H9 (cell line): Measurements from ENCODE around the gene SPTLC3. TPM values are rescaled to one million over a fixed set of nuclear protein-coding genes. Genes with fewer than 3 reads are reported as not detected.

Experiments used
- DNase-seq: peaks from one replicate; pipeline ENCODE4 v3.0.0-alpha.2; 2017
- H2AFZ ChIP-seq: one replicate; pipeline ENCODE4 v1.6.1; 2013; ENCODE audit warnings: mild to moderate bottlenecking, low read length, control low read depth, moderate library complexity
- H2AK5ac ChIP-seq: 2 replicates; pipeline ENCODE4 v1.6.1; 2013; ENCODE audit warnings: low read length, control low read depth, mixed read lengths; ENCODE audit not compliant: insufficient read length
- H2BK120ac ChIP-seq: one replicate; pipeline ENCODE4 v1.6.1; 2013; ENCODE audit warnings: low read depth, mild to moderate bottlenecking, low read length, control low read depth, inconsistent platforms; ENCODE audit not compliant: poor library complexity, severe bottlenecking
- H2BK12ac ChIP-seq: 2 replicates; pipeline ENCODE4 v1.6.1; 2013; ENCODE audit warnings: low read length, control low read depth, mixed read lengths, low read depth; ENCODE audit not compliant: insufficient read length
- H2BK15ac ChIP-seq: 2 replicates; pipeline ENCODE4 v1.6.1; 2013; ENCODE audit warnings: low read depth, low read length, control low read depth
- H2BK20ac ChIP-seq: one replicate; pipeline ENCODE4 v1.6.1; 2013; ENCODE audit warnings: low read depth, mild to moderate bottlenecking, low read length, control low read depth, inconsistent platforms; ENCODE audit not compliant: poor library complexity, severe bottlenecking
- H2BK5ac ChIP-seq: 2 replicates; pipeline ENCODE4 v1.6.1; 2013; ENCODE audit warnings: low read length, control low read depth, mixed read lengths; ENCODE audit not compliant: insufficient read length
- H3K14ac ChIP-seq: 2 replicates; pipeline ENCODE4 v1.6.1; 2013; ENCODE audit warnings: low read length, control low read depth; ENCODE audit not compliant: insufficient read depth
- H3K18ac ChIP-seq: 2 replicates; pipeline ENCODE4 v1.6.1; 2013; ENCODE audit warnings: low read depth, mild to moderate bottlenecking, mixed read lengths, low read length, control low read depth; ENCODE audit not compliant: insufficient read length
- H3K23ac ChIP-seq: 2 replicates; pipeline ENCODE4 v1.6.1; 2013; ENCODE audit warnings: low read length, control low read depth, mixed read lengths, low read depth; ENCODE audit not compliant: insufficient read length
- H3K23me2 ChIP-seq: 2 replicates; pipeline ENCODE4 v1.6.1; 2013; ENCODE audit warnings: low read depth, mild to moderate bottlenecking, mixed read lengths, low read length, control low read depth; ENCODE audit not compliant: insufficient read length, poor library complexity, severe bottlenecking
- H3K27ac ChIP-seq: 2 replicates; pipeline ENCODE4 v1.5.1; 2013; ENCODE audit warnings: low read length, control low read depth, mixed read lengths, low read depth; ENCODE audit not compliant: insufficient read length
- H3K27me3 ChIP-seq: 2 replicates; pipeline ENCODE4 v1.6.1; 2013; ENCODE audit warnings: low read length, control low read depth, inconsistent platforms; ENCODE audit not compliant: insufficient read depth
- H3K4ac ChIP-seq: 2 replicates; pipeline ENCODE4 v1.6.1; 2013; ENCODE audit warnings: low read depth, mild to moderate bottlenecking, control low read depth, inconsistent platforms, low read length, moderate library complexity
- H3K4me1 ChIP-seq: 2 replicates; pipeline ENCODE4 v1.6.1; 2013; ENCODE audit warnings: low read length, control low read depth, inconsistent platforms; ENCODE audit not compliant: insufficient read depth
- H3K4me2 ChIP-seq: 2 replicates; pipeline ENCODE4 v1.6.1; 2013; ENCODE audit warnings: low read length, control low read depth, mixed read lengths; ENCODE audit not compliant: insufficient read length, insufficient read depth
- H3K56ac ChIP-seq: 2 replicates; pipeline ENCODE4 v1.6.1; 2013; ENCODE audit warnings: low read depth, mild to moderate bottlenecking, mixed read lengths, low read length, control low read depth; ENCODE audit not compliant: insufficient read length
- H3K79me1 ChIP-seq: 2 replicates; pipeline ENCODE4 v1.6.1; 2013; ENCODE audit warnings: low read depth, mild to moderate bottlenecking, moderate library complexity, low read length, control low read depth, inconsistent platforms; ENCODE audit not compliant: insufficient read depth, poor library complexity, severe bottlenecking
- H3K79me2 ChIP-seq: 2 replicates; pipeline ENCODE4 v1.6.1; 2013; ENCODE audit warnings: low read length, control low read depth, inconsistent platforms; ENCODE audit not compliant: insufficient read depth
- H3K9ac ChIP-seq: 2 replicates; pipeline ENCODE4 v1.6.1; 2013; ENCODE audit warnings: low read length, control low read depth, mixed read lengths; ENCODE audit not compliant: insufficient read length; ENCODE audit errors: extremely low read depth
- H3K9me3 ChIP-seq: one replicate; pipeline ENCODE4 v1.6.1; 2013; ENCODE audit warnings: low read depth, low read length, inconsistent platforms; ENCODE audit not compliant: control insufficient read depth
- H3T11ph ChIP-seq: one replicate; pipeline ENCODE4 v1.6.1; 2013; ENCODE audit warnings: mild to moderate bottlenecking, low read length, control low read depth, inconsistent platforms
- H4K20me1 ChIP-seq: one replicate; pipeline ENCODE4 v1.6.1; 2013; ENCODE audit not compliant: control insufficient read depth, insufficient read length, insufficient read depth
- H4K5ac ChIP-seq: 2 replicates; pipeline ENCODE4 v1.6.1; 2013; ENCODE audit warnings: low read depth, mild to moderate bottlenecking, mixed read lengths, low read length, control low read depth; ENCODE audit not compliant: insufficient read length
- H4K8ac ChIP-seq: replicated peaks from 2 replicates; pipeline ENCODE4 v1.6.1; 2013; ENCODE audit warnings: low read length, control low read depth, mixed read lengths, low read depth; ENCODE audit not compliant: insufficient read length
- H4K91ac ChIP-seq: 2 replicates; pipeline ENCODE4 v1.6.1; 2013; ENCODE audit warnings: low read depth, mild to moderate bottlenecking, moderate library complexity, mixed read lengths, low read length, control low read depth; ENCODE audit not compliant: insufficient read length
- H3K27ac Mint-ChIP-seq, 3 experiments: 2 replicates in 2 of 3; 3 replicates in 1 of 3; pipeline ENCODE4 v1.8.0; 2020 to 2021; ENCODE audit warnings: mixed read lengths in 3 of 3, mild to moderate bottlenecking in 1 of 3, moderate library complexity in 1 of 3
- H3K27me3 Mint-ChIP-seq: 2 replicates; pipeline ENCODE4 v1.8.0; 2021; ENCODE audit warnings: low read depth, mild to moderate bottlenecking, moderate library complexity, mixed read lengths
- H3K36me3 Mint-ChIP-seq, 3 experiments: 2 replicates in 2 of 3; 3 replicates in 1 of 3; pipeline ENCODE4 v1.8.0; 2020 to 2021; ENCODE audit warnings: low read depth in 3 of 3, mixed read lengths in 3 of 3; ENCODE audit not compliant: insufficient read depth in 1 of 3
- H3K4me1 Mint-ChIP-seq, 2 experiments: 2 replicates each; pipeline ENCODE4 v1.8.0; 2020; ENCODE audit warnings: mixed read lengths in 2 of 2
- H3K4me3 Mint-ChIP-seq, 2 experiments: 2 replicates in 1 of 2; 3 replicates in 1 of 2; pipeline ENCODE4 v1.8.0; 2020 to 2021; ENCODE audit warnings: mild to moderate bottlenecking in 2 of 2, mixed read lengths in 2 of 2, moderate library complexity in 1 of 2
- H3K9me3 Mint-ChIP-seq, 2 experiments: 2 replicates in 1 of 2; 3 replicates in 1 of 2; pipeline ENCODE4 v1.8.0; 2020; ENCODE audit warnings: mild to moderate bottlenecking in 2 of 2, mixed read lengths in 2 of 2, moderate library complexity in 1 of 2
- CTCF ChIP-seq: fragments of 200-600 bp; sonication (generic); conservative IDR thresholded peaks from 3 replicates; pipeline ENCODE4 v1.8.0; 2021; ENCODE audit warnings: antibody characterized with exemption, mild to moderate bottlenecking
- WGBS: extraction: QIAGEN DNeasy Blood & Tissue Kit; methylation state at CpG from one replicate; pipeline ENCODE4 v1.1.7; 2013; ENCODE audit warnings: missing lambda C conversion rate, low lambda C conversion rate, mixed read lengths; ENCODE audit not compliant: insufficient read length; ENCODE audit errors: extremely low coverage; 5-methylcytosine and 5-hydroxymethylcytosine counted together
- total RNA-seq: library from RNA; stranded (reverse); gene quantifications from 2 replicates; pipeline ENCODE4 v1.2.1, GENCODE V29; 2021

Gene SPTLC3
- total RNA-seq, 1 experiment from 2014 or later = 0.68 TPM

- Mint-ChIP-seq H3K27me3 (no peaks in the 10 kb centered on the region; the same call in 1 of the 2 replicates), H3K4me3 (no peak overlapping the region), H3K4me1 (peaks cover under 1 to 1% of the 10 kb centered on the region in 2 experiments; a peak in 2 of 4 replicates), H3K9me3 (no peaks in the 10 kb centered on the region), H3K27ac (no peak overlapping the region), H3K36me3 (no peaks in the 10 kb centered on the region)
- no peak overlapping the region for H2BK20ac ChIP-seq
- H3K79me2 ChIP-seq = no peaks in the 10 kb centered on the region
- no peaks in the 10 kb centered on the region for H3K23me2 ChIP-seq
- H2BK120ac ChIP-seq = no peak overlapping the region
- WGBS = no CpG with 5 or more reads among the region's 2 CpGs
- no peak overlapping the region for H2BK15ac ChIP-seq
- TF ChIP-seq CTCF = no peak
- no peaks in the 10 kb centered on the region for H3K4me1 ChIP-seq
- H3K27ac ChIP-seq = no peak overlapping the region
- no peak overlapping the region for H2BK5ac ChIP-seq
- H4K20me1 ChIP-seq = no peaks in the 10 kb centered on the region
- H2BK12ac ChIP-seq = no peak overlapping the region
- H3T11ph ChIP-seq = no peak overlapping the region
- H3K14ac ChIP-seq = no peak overlapping the region
- no peaks in the 10 kb centered on the region for H3K79me1 ChIP-seq
- no peak overlapping the region for H2AK5ac ChIP-seq
- H3K9ac ChIP-seq = no peak overlapping the region
- H3K56ac ChIP-seq = no peak overlapping the region
- H3K18ac ChIP-seq = no peak overlapping the region
- no peak overlapping the region for H2AFZ ChIP-seq
- H3K23ac ChIP-seq = no peak overlapping the region
- no peak overlapping the region for H3K4me2 ChIP-seq
- H4K8ac ChIP-seq = no peak overlapping the region
- H3K9me3 ChIP-seq = no peaks in the 10 kb centered on the region
- H4K5ac ChIP-seq = no peak overlapping the region
- H3K27me3 ChIP-seq = no peaks in the 10 kb centered on the region; the same call in 1 of the 2 replicates
- no peak overlapping the region for H4K91ac ChIP-seq
- no peak for DNase-seq
- no peak overlapping the region for H3K4ac ChIP-seq
Observed at GRCh38 chr20:12984863-12985262, 23.9 kb upstream of the SPTLC3 start.
